ENCODE results near the gene CCL7.

GRCh38 chr17:34230342-34230741, 39.7 kb upstream of the CCL7 start:
- TF ChIP-seq, protein P1, sequence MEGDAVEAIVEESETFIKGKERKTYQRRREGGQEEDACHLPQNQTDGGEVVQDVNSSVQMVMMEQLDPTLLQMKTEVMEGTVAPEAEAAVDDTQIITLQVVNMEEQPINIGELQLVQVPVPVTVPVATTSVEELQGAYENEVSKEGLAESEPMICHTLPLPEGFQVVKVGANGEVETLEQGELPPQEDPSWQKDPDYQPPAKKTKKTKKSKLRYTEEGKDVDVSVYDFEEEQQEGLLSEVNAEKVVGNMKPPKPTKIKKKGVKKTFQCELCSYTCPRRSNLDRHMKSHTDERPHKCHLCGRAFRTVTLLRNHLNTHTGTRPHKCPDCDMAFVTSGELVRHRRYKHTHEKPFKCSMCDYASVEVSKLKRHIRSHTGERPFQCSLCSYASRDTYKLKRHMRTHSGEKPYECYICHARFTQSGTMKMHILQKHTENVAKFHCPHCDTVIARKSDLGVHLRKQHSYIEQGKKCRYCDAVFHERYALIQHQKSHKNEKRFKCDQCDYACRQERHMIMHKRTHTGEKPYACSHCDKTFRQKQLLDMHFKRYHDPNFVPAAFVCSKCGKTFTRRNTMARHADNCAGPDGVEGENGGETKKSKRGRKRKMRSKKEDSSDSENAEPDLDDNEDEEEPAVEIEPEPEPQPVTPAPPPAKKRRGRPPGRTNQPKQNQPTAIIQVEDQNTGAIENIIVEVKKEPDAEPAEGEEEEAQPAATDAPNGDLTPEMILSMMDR (IDR thresholded peaks at IDR 0.05) = no peak
- no peak for TF ChIP-seq POLR2AphosphoS5 (IDR thresholded peaks at IDR 0.05)
- no peak for TF ChIP-seq POLR2A (IDR thresholded peaks at IDR 0.05)

All from suprapubic skin (tissue), 4 donors.